Liver (tissue), 9 donors: ENCODE measurements around the gene KRT85. TPM values are rescaled to one million over a fixed set of nuclear protein-coding genes. Genes with fewer than 3 reads are reported as not detected.

Experiments
- DNase-seq: peaks from one replicate; pipeline ENCODE4 v3.0.0-alpha.2; 2017; ENCODE audit warnings: low spot score
- H3K27ac ChIP-seq, 2 donors: one replicate each; pipeline ENCODE4 v1.7.0; 2013; ENCODE audit warnings: inconsistent platforms in 2 of 2, low read length in 2 of 2, control low read depth in 1 of 2, low read depth in 1 of 2, mild to moderate bottlenecking in 1 of 2
- H3K27me3 ChIP-seq, 4 donors: one replicate each; pipeline versions ENCODE4 v1.6.1 to v1.7.0; 2013; ENCODE audit warnings: low read length in 3 of 4, inconsistent platforms in 1 of 4, mild to moderate bottlenecking in 1 of 4, moderate library complexity in 1 of 4; ENCODE audit not compliant: control insufficient read depth in 4 of 4, insufficient read depth in 4 of 4
- H3K36me3 ChIP-seq, 4 donors: one replicate each; pipeline versions ENCODE4 v1.6.1 to v1.7.0; 2013; ENCODE audit warnings: low read length in 3 of 4, mild to moderate bottlenecking in 3 of 4, low read depth in 1 of 4, moderate library complexity in 1 of 4; ENCODE audit not compliant: control insufficient read depth in 4 of 4, insufficient read depth in 3 of 4
- H3K4me1 ChIP-seq, 4 donors: one replicate each; pipeline versions ENCODE4 v1.6.1 to v1.7.0; 2013; ENCODE audit warnings: low read length in 3 of 4, mild to moderate bottlenecking in 3 of 4, moderate library complexity in 1 of 4; ENCODE audit not compliant: control insufficient read depth in 4 of 4, insufficient read depth in 4 of 4
- H3K4me3 ChIP-seq, 3 donors: one replicate each; pipeline versions ENCODE4 v1.6.1 to v1.7.0; 2013; ENCODE audit warnings: low read length in 3 of 3, control low read depth in 1 of 3, low read depth in 1 of 3, mild to moderate bottlenecking in 1 of 3
- H3K9ac ChIP-seq, 2 donors: one replicate each; pipeline ENCODE4 v1.7.0; 2013; ENCODE audit warnings: low read length in 2 of 2, mild to moderate bottlenecking in 2 of 2, moderate library complexity in 2 of 2, control low read depth in 1 of 2, low read depth in 1 of 2
- H3K9me3 ChIP-seq, 4 donors: one replicate each; pipeline versions ENCODE4 v1.6.1 to v1.7.0; 2013; ENCODE audit warnings: low read length in 3 of 4; ENCODE audit not compliant: control insufficient read depth in 4 of 4
- EGR1 ChIP-seq, 2 donors: IDR thresholded peaks; 2 replicates each; pipeline ENCODE4 v1.6.1; 2016 to 2018; ENCODE audit warnings: antibody characterized with exemption in 2 of 2, low read depth in 2 of 2
- FOXA1 ChIP-seq: IDR thresholded peaks from 2 replicates; pipeline ENCODE4 v1.6.1; 2016; ENCODE audit warnings: antibody characterized with exemption
- FOXA2 ChIP-seq: IDR thresholded peaks from 2 replicates; pipeline ENCODE4 v1.6.1; 2016; ENCODE audit warnings: antibody characterized with exemption
- GABPA ChIP-seq, 2 donors: IDR thresholded peaks in 1 of 2; conservative IDR thresholded peaks in 1 of 2; 2 replicates each; pipeline ENCODE4 v1.6.1; 2016; ENCODE audit warnings: antibody characterized with exemption in 2 of 2, mild to moderate bottlenecking in 1 of 2, moderate library complexity in 1 of 2
- HNF4A ChIP-seq, 2 donors: conservative IDR thresholded peaks; 2 replicates each; pipeline ENCODE4 v1.6.1; 2016; ENCODE audit warnings: antibody characterized with exemption in 2 of 2, mild to moderate bottlenecking in 2 of 2
- HNF4G ChIP-seq: IDR thresholded peaks from 2 replicates; pipeline ENCODE4 v1.6.1; 2016; ENCODE audit warnings: antibody characterized with exemption
- JUND ChIP-seq, 2 donors: IDR thresholded peaks; 2 replicates each; pipeline ENCODE4 v1.6.1; 2016; ENCODE audit warnings: antibody characterized with exemption in 2 of 2
- NR2F2 ChIP-seq: IDR thresholded peaks from 2 replicates; pipeline ENCODE4 v1.6.1; 2016; ENCODE audit warnings: antibody characterized with exemption
- RAD21 ChIP-seq, 2 donors: IDR thresholded peaks; 2 replicates each; pipeline ENCODE4 v1.6.1; 2016; ENCODE audit warnings: antibody characterized with exemption in 2 of 2, mild to moderate bottlenecking in 2 of 2
- RXRA ChIP-seq, 2 donors: IDR thresholded peaks; 2 replicates each; pipeline ENCODE4 v1.6.1; 2017 to 2018; ENCODE audit warnings: antibody characterized with exemption in 2 of 2, mild to moderate bottlenecking in 1 of 2
- SP1 ChIP-seq: IDR thresholded peaks from 2 replicates; pipeline ENCODE4 v1.6.1; 2018; ENCODE audit warnings: antibody characterized with exemption, mild to moderate bottlenecking
- TAF1 ChIP-seq: conservative IDR thresholded peaks from 2 replicates; pipeline ENCODE4 v1.6.1; 2016; ENCODE audit warnings: antibody characterized with exemption, mild to moderate bottlenecking
- YY1 ChIP-seq: IDR thresholded peaks from 2 replicates; pipeline ENCODE4 v1.6.1; 2016; ENCODE audit warnings: antibody characterized with exemption, mild to moderate bottlenecking
- WGBS: extraction: QIAGEN DNeasy Blood & Tissue Kit; methylation state at CpG from one replicate; pipeline ENCODE4 v1.1.7; 2013; 5-methylcytosine and 5-hydroxymethylcytosine counted together
- polyA plus RNA-seq, 2 donors: library from polyadenylated mRNA; stranded (reverse) in 1 of 2; unstranded in 1 of 2; fragments of 200-250 nt in 1 of 2; fragments of >200 nt in 1 of 2; fragmentation: Nextera tagmentation in 1 of 2; extraction: Ambion mirVana in 1 of 2; gene quantifications; one replicate each; pipeline versions ENCODE4 v1.2.1 to v1.2.3, GENCODE V29; 2013 to 2015
- total RNA-seq, 2 donors: library from RNA; depleted of rRNA; stranded (reverse); fragments of >200 nt; gene quantifications; one replicate each; pipeline ENCODE4 v1.2.3, GENCODE V29; 2014
- TF ChIP-seq, protein P1 (sequence below): IDR thresholded peaks from 2 replicates; pipeline ENCODE4 v1.6.1; 2016; ENCODE audit warnings: antibody characterized with exemption
- TF ChIP-seq, protein P2 (sequence below): IDR thresholded peaks from 2 replicates; pipeline ENCODE4 v1.6.1; 2016; ENCODE audit warnings: antibody characterized with exemption
- TF ChIP-seq, protein P3 (sequence below): fragments of 150-350 bp; IDR thresholded peaks from 2 replicates; pipeline ENCODE4 v1.5.1; 2017; ENCODE audit warnings: improper control_type of control experiment, low read depth, low read length; ENCODE audit not compliant: missing input control
- TF ChIP-seq, protein P4 (sequence below): IDR thresholded peaks from 2 replicates; pipeline ENCODE4 v1.6.1; 2016; ENCODE audit warnings: antibody characterized with exemption
- donor health status: healthy.
- donor health status: healthy.
- donor health status: healthy.
- donor health status: healthy.
- donor health status: healthy.

KRT85 gene
- total and polyA plus RNA-seq, 4 donors, result not detected

DNA sequence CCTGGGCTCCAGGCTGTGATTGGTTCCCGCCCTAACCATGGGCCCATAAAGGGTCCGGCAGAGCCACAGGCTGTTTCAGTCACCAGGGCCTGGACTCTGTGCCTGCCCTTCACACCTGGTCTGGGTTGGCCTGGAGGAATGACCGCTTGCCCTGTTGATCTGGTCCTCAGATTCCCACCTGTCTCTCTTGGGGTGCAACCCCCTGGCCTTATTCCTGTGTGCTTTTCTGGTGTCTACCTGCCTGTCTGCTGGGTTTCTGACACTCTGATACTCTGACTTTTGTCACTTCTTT lies 43.2 kb downstream of the KRT85 start:
- Histone ChIP-seq H3K36me3 (no peaks in the 10 kb centered on the region), H3K9ac (no peak overlapping the region), H3K4me3 (no peak overlapping the region), H3K27me3 (peaks cover 0 to 3% (median 1%) of the 10 kb centered on the region in 4 donors), H3K9me3 (no peaks in the 10 kb centered on the region), H3K4me1 (peaks cover 0 to 6% (median 1%) of the 10 kb centered on the region in 4 donors), H3K27ac (no peak overlapping the region)
- no peak for DNase-seq
- 92% methylated on average over 3 of the region's 3 CpGs for WGBS
- no peak for TF ChIP-seq SP1
- no peak for TF ChIP-seq NR2F2
- no peak for TF ChIP-seq FOXA1
- TF ChIP-seq TAF1, result no peak
- TF ChIP-seq GABPA (IDR thresholded peaks at IDR 0.05 in 1 of 2, conservative IDR thresholded peaks at IDR 0.05 in 1 of 2), result no peak
- TF ChIP-seq RAD21 (IDR thresholded peaks at IDR 0.05), result no peak
- no peak for TF ChIP-seq FOXA2
- no peak for TF ChIP-seq HNF4A (conservative IDR thresholded peaks at IDR 0.05)
- TF ChIP-seq, protein P1, sequence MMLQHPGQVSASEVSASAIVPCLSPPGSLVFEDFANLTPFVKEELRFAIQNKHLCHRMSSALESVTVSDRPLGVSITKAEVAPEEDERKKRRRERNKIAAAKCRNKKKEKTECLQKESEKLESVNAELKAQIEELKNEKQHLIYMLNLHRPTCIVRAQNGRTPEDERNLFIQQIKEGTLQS, result no peak
- TF ChIP-seq YY1, result no peak
- no peak for TF ChIP-seq EGR1 (IDR thresholded peaks at IDR 0.05; ENCODE audit: low read depth in 2 of 2)
- no peak for TF ChIP-seq HNF4G
- no peak for TF ChIP-seq RXRA (IDR thresholded peaks at IDR 0.05)
- TF ChIP-seq, protein P2, sequence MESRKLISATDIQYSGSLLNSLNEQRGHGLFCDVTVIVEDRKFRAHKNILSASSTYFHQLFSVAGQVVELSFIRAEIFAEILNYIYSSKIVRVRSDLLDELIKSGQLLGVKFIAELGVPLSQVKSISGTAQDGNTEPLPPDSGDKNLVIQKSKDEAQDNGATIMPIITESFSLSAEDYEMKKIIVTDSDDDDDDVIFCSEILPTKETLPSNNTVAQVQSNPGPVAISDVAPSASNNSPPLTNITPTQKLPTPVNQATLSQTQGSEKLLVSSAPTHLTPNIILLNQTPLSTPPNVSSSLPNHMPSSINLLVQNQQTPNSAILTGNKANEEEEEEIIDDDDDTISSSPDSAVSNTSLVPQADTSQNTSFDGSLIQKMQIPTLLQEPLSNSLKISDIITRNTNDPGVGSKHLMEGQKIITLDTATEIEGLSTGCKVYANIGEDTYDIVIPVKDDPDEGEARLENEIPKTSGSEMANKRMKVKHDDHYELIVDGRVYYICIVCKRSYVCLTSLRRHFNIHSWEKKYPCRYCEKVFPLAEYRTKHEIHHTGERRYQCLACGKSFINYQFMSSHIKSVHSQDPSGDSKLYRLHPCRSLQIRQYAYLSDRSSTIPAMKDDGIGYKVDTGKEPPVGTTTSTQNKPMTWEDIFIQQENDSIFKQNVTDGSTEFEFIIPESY, result no peak
- TF ChIP-seq, protein P3, sequence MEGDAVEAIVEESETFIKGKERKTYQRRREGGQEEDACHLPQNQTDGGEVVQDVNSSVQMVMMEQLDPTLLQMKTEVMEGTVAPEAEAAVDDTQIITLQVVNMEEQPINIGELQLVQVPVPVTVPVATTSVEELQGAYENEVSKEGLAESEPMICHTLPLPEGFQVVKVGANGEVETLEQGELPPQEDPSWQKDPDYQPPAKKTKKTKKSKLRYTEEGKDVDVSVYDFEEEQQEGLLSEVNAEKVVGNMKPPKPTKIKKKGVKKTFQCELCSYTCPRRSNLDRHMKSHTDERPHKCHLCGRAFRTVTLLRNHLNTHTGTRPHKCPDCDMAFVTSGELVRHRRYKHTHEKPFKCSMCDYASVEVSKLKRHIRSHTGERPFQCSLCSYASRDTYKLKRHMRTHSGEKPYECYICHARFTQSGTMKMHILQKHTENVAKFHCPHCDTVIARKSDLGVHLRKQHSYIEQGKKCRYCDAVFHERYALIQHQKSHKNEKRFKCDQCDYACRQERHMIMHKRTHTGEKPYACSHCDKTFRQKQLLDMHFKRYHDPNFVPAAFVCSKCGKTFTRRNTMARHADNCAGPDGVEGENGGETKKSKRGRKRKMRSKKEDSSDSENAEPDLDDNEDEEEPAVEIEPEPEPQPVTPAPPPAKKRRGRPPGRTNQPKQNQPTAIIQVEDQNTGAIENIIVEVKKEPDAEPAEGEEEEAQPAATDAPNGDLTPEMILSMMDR, result no peak
- no peak for TF ChIP-seq JUND (IDR thresholded peaks at IDR 0.05)

DNA sequence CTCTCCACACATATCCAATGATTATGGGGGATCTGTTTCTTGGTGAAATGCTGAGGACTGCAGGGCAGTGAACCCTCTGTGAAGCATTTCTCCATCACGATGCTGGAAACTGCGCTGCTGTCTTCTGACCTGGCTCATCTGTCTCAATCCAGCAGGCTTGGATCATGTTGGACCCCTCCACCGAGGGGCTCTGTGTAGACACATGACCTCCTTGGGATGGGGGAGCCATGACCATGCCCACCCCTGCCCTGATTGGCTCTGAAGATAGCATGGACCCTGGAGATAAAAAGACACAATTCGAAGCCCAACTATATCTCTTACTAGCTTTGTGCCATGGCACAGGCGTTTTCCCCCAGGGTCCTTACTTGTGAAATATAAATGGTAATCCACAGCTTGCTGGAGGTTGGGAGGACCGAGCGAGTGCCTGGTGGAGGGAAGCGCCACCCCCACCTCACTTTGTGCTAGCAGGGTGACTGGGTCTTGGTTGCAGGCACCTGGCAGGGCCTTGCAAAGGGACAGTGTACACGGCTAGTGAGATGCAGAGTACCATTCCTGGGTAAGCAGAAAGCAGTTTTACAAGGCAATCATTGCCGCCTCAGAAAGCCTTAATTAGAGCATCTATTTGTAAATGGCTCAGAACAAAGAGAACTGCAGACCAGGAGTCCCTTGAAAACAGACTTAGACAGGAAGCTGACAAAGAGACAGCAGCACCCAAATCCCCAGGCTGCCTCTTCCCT lies 43.7 kb downstream of the KRT85 start:
- Histone ChIP-seq H3K36me3 (no peaks in the 10 kb centered on the region), H3K4me1 (peaks cover 0 to 6% (median 1%) of the 10 kb centered on the region in 4 donors), H3K9ac (no peak overlapping the region), H3K4me3 (no peak overlapping the region), H3K9me3 (no peaks in the 10 kb centered on the region), H3K27ac (no peak overlapping the region), H3K27me3 (peaks cover 0 to 3% (median 1%) of the 10 kb centered on the region in 4 donors)
- WGBS, result 88% methylated on average over 10 of the region's 10 CpGs
- TF ChIP-seq EGR1 (IDR thresholded peaks at IDR 0.05; ENCODE audit: low read depth in 2 of 2) (no peak), YY1 (no peak), GABPA (IDR thresholded peaks at IDR 0.05 in 1 of 2, conservative IDR thresholded peaks at IDR 0.05 in 1 of 2) (no peak), JUND (IDR thresholded peaks at IDR 0.05) (no peak), SP1 (no peak), NR2F2 (no peak), FOXA2 (no peak), HNF4A (conservative IDR thresholded peaks at IDR 0.05) (no peak), RAD21 (IDR thresholded peaks at IDR 0.05) (no peak), HNF4G (no peak), FOXA1 (no peak)
- TF ChIP-seq, protein P2, result no peak
- TF ChIP-seq, protein P4, sequence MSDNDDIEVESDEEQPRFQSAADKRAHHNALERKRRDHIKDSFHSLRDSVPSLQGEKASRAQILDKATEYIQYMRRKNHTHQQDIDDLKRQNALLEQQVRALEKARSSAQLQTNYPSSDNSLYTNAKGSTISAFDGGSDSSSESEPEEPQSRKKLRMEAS, result no peak
- TF ChIP-seq, protein P1, result no peak
- TF ChIP-seq, protein P3, result no peak
- no peak for DNase-seq
